Muscle of leg (tissue), 11 donors: ENCODE measurements around the gene EHMT1. TPM values are rescaled to one million over a fixed set of nuclear protein-coding genes. Genes with fewer than 3 reads are reported as not detected.

Source experiments
- DNase-seq: peaks from one replicate; pipeline ENCODE4 v3.0.0; 2013
- H3K27ac ChIP-seq: one replicate; pipeline ENCODE4 v1.5.1; 2013; ENCODE audit warnings: mild to moderate bottlenecking, low read length, control low read depth
- H3K27me3 ChIP-seq: one replicate; pipeline ENCODE4 v1.6.1; 2013; ENCODE audit warnings: low read length; ENCODE audit not compliant: control insufficient read depth, insufficient read depth
- H3K36me3 ChIP-seq: one replicate; pipeline ENCODE4 v1.6.1; 2013; ENCODE audit warnings: low read length; ENCODE audit not compliant: control insufficient read depth, insufficient read depth
- H3K4me1 ChIP-seq: one replicate; pipeline ENCODE4 v1.6.1; 2013; ENCODE audit warnings: low read length; ENCODE audit not compliant: control insufficient read depth, insufficient read depth
- H3K4me3 ChIP-seq: one replicate; pipeline ENCODE4 v1.5.1; 2013; ENCODE audit warnings: low read length, control low read depth
- H3K9me3 ChIP-seq: replicated peaks from 2 replicates; pipeline ENCODE4 v1.6.1; 2013; ENCODE audit warnings: low read depth, low read length; ENCODE audit not compliant: control insufficient read depth
- WGBS: methylation state at CpG from one replicate; pipeline ENCODE4 v1.1.5; 2013; ENCODE audit warnings: missing lambda C conversion rate; ENCODE audit not compliant: insufficient coverage; 5-methylcytosine and 5-hydroxymethylcytosine counted together
- polyA plus RNA-seq, 8 donors: library from polyadenylated mRNA; unstranded; fragments of 120-200 nt; gene quantifications; one replicate each; pipeline versions ENCODE4 v1.2.1 to v1.2.3, GENCODE V29; 2013; ENCODE audit warnings: inconsistent platforms in 1 of 8, low replicate concordance in 1 of 8; ENCODE audit not compliant: insufficient read length in 8 of 8, insufficient read depth in 1 of 8
- total RNA-seq: library from RNA; stranded (reverse); fragments of 120-200 nt; gene quantifications from one replicate; pipeline ENCODE4 v1.2.4, GENCODE V29; 2013

EHMT1 gene
- total and polyA plus RNA-seq, 9 donors = 29.9 to 59.7 (median 47.7) TPM

- Histone ChIP-seq H3K36me3 (peaks cover 62% of the 10 kb centered on the region), H3K4me3 (no peak overlapping the region), H3K9me3 (peaks cover 9% of the 10 kb centered on the region)
Measured at GRCh38 chr9:137756045-137756744, 137.4 kb downstream of the EHMT1 start.

DNA sequence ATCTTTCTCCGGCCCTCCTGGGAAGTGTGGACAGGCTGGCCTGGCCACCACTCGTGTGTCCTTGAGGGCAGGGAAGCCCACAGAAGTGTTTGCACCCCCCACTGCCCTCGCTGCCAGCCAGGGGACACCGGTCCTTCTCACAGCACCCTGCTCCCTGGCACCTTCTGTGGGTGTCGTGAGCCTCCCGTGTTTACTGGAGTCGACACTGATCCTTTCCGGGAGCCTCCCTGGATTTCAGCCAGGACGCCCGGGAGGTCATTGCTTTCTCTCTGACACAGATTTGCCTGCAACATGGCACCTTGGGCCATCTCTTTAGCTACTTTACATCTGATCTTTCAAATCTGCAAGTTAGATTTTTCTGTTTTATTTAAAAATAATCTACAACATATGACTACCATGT is 138.3 kb downstream of the EHMT1 start:
- peaks cover 60% of the 10 kb centered on the region for H3K36me3 ChIP-seq
- no peak for DNase-seq
- no peaks in the 10 kb centered on the region for H3K27me3 ChIP-seq
- H3K4me3 ChIP-seq = no peak overlapping the region
- H3K27ac ChIP-seq = no peak overlapping the region
- WGBS = 84% methylated on average over 10 of the region's 10 CpGs
- H3K9me3 ChIP-seq = peaks cover 9% of the 10 kb centered on the region
- peaks cover 9% of the 10 kb centered on the region for H3K4me1 ChIP-seq

More at GRCh38 chr9:137756045-137756744, 137.4 kb downstream of the EHMT1 start:
- DNase-seq = no peak
- no peak overlapping the region for H3K27ac ChIP-seq
- peaks cover 9% of the 10 kb centered on the region for H3K4me1 ChIP-seq
- no peaks in the 10 kb centered on the region for H3K27me3 ChIP-seq
- 100% methylated on average over 1 of the region's 13 CpGs for WGBS

GRCh38 chr9:137757613-137758029 is 138.8 kb downstream of the EHMT1 start:
- no peak for DNase-seq
- Histone ChIP-seq H3K36me3 (peaks cover 60% of the 10 kb centered on the region), H3K27ac (no peak overlapping the region), H3K27me3 (no peaks in the 10 kb centered on the region), H3K4me3 (no peak overlapping the region), H3K4me1 (peaks cover 8% of the 10 kb centered on the region), H3K9me3 (peaks cover 9% of the 10 kb centered on the region)
- 96% methylated on average over 8 of the region's 9 CpGs for WGBS

DNA sequence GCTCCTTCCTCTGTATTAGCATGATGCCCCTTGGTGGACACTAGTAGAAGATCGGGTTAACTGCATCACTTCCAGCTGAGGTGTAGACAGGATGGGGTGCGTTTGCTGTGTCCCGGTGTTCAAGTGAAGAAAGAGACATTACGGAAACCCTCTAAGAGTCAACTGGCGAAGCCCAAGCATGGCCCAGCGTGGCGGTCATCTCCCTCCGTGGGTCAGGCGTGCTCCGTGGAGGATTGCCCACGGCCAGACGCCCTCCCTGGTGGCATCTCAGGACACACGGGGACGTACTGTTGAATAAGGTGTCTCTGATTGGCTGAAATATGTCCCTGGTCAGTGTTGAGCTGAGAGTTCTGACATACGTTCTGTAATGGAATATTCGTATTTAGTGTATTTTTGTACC is 139.3 kb downstream of the EHMT1 start:
- DNase-seq = no peak
- Histone ChIP-seq H3K36me3 (peaks cover 62% of the 10 kb centered on the region), H3K9me3 (peaks cover 9% of the 10 kb centered on the region), H3K27me3 (no peaks in the 10 kb centered on the region), H3K27ac (no peak overlapping the region), H3K4me3 (no peak overlapping the region), H3K4me1 (peaks cover 6% of the 10 kb centered on the region)
- whole genome bisulfite sequencing = 92% methylated on average over 8 of the region's 16 CpGs

- no peak overlapping the region for H3K27ac ChIP-seq
- 93% methylated on average over 10 of the region's 11 CpGs for WGBS
- peaks cover 66% of the 10 kb centered on the region for H3K36me3 ChIP-seq
- no peak overlapping the region for H3K4me3 ChIP-seq
- H3K9me3 ChIP-seq = peaks cover 9% of the 10 kb centered on the region
- no peak for DNase-seq
- H3K4me1 ChIP-seq = peaks cover 6% of the 10 kb centered on the region
- no peaks in the 10 kb centered on the region for H3K27me3 ChIP-seq
Measured at GRCh38 chr9:137759117-137759516, 140.3 kb downstream of the EHMT1 start.

DNA sequence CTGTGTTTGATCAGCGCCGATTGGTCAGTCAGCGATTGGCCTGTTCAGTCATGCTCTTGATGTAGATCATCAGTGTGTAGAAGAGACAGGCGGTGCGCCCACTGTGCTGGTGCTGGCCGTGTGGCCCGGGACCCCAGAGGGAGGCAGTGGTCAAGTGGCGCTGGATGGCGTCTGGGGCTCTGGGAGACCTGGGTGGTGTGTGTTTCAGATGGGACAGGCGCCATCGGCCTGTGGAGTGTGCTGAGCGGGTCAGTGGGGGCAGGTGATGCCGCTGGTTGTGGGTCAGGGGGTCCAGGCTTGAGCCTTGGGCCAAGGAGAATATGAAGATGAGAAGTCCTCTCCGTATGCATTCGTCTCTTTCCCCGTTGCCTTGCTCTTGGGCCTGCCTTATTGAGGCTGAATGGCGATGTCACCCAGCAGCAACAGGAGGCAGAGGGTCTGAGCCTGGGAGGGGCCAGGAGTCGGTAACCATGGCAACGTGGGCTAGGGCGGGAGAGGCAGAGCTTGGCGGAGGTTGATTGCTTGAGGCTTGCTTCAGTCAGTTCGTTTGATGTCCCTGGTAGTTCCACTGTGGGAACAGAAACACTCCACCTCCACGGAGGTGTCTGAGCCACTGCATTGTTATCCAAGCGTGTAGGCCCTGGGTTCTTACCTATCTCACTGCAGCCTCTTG is 141.0 kb downstream of the EHMT1 start:
- no peak overlapping the region for H3K27ac ChIP-seq
- no peak overlapping the region for H3K4me3 ChIP-seq
- H3K36me3 ChIP-seq = peaks cover 62% of the 10 kb centered on the region
- WGBS = 81% methylated on average over 21 of the region's 24 CpGs
- peaks cover 9% of the 10 kb centered on the region for H3K9me3 ChIP-seq
- H3K27me3 ChIP-seq = no peaks in the 10 kb centered on the region
- DNase-seq = no peak
- peaks cover 6% of the 10 kb centered on the region for H3K4me1 ChIP-seq

GRCh38 chr9:137760426-137760825 is 141.6 kb downstream of the EHMT1 start:
- Histone ChIP-seq H3K36me3 (peaks cover 59% of the 10 kb centered on the region), H3K4me3 (no peak overlapping the region), H3K4me1 (peaks cover 6% of the 10 kb centered on the region), H3K27ac (no peak overlapping the region), H3K27me3 (no peaks in the 10 kb centered on the region), H3K9me3 (peaks cover 3% of the 10 kb centered on the region)
- DNase-seq = peak; percentile 42
- 89% methylated on average over 12 of the region's 12 CpGs for WGBS

- 80% methylated on average over 5 of the region's 7 CpGs for whole genome bisulfite sequencing
- no peak for DNase-seq
- Histone ChIP-seq H3K27ac (no peak overlapping the region), H3K4me3 (no peak overlapping the region), H3K4me1 (peaks cover 6% of the 10 kb centered on the region), H3K36me3 (peaks cover 58% of the 10 kb centered on the region), H3K9me3 (no peaks in the 10 kb centered on the region), H3K27me3 (no peaks in the 10 kb centered on the region)
Measured at GRCh38 chr9:137761032-137761431, 142.2 kb downstream of the EHMT1 start.

- H3K4me3 ChIP-seq = no peak overlapping the region
- WGBS = 92% methylated on average over 7 of the region's 9 CpGs
- no peak overlapping the region for H3K27ac ChIP-seq
Measured at GRCh38 chr9:137761793-137762192, 143.0 kb downstream of the EHMT1 start.

DNA sequence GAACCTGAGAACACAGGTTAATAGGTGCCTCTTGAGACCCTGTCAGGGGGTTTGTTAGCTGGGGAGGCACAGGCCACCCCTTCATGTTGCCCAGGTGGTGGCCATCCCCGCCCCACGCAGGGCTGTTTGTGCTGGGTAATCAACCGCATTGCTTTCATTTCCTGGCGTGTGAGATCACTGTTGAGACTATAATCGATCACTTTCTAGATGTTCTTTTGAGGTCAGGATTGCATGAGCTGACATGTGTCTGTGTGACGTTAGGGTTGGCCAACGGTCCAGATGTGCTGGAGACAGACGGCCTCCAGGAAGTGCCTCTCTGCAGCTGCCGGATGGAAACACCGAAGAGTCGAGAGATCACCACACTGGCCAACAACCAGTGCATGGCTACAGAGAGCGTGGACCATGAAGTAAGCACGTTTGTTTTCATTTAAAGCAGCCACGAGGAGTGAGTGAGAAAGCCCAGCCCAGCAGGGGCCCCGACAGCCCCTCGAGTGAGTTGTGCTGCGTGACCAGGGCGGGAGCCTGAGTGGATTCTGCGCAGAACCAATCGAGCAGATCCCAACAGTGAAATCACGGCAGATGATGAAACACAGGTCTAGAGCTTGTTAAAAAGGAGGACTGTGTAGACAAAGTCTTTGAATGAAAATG is 143.7 kb downstream of the EHMT1 start:
- 65% methylated on average over 21 of the region's 21 CpGs for WGBS
- peak; percentile 73 for DNase-seq

More at GRCh38 chr9:137761793-137762192, 143.0 kb downstream of the EHMT1 start:
- Histone ChIP-seq H3K27me3 (no peaks in the 10 kb centered on the region), H3K9me3 (no peaks in the 10 kb centered on the region), H3K4me1 (peaks cover 6% of the 10 kb centered on the region), H3K36me3 (peaks cover 63% of the 10 kb centered on the region)
- no peak for DNase-seq

More for the DNA sequence above, 143.7 kb downstream of the EHMT1 start:
- H3K27ac ChIP-seq = no peak overlapping the region
- no peak overlapping the region for H3K4me3 ChIP-seq
- no peaks in the 10 kb centered on the region for H3K9me3 ChIP-seq
- H3K27me3 ChIP-seq = no peaks in the 10 kb centered on the region
- H3K4me1 ChIP-seq = peaks cover 6% of the 10 kb centered on the region
- H3K36me3 ChIP-seq = peaks cover 67% of the 10 kb centered on the region
